ENCODE results near the gene SH3GL3. TPM values are rescaled to one million over a fixed set of nuclear protein-coding genes. Genes with fewer than 3 reads are reported as not detected.

SH3GL3 gene
- total and polyA plus RNA-seq, 2 of the 8 experiments (the other 6 are each of a cell fraction or from before 2014, with no cell fraction given): 14.1 to 19.1 TPM

DNA sequence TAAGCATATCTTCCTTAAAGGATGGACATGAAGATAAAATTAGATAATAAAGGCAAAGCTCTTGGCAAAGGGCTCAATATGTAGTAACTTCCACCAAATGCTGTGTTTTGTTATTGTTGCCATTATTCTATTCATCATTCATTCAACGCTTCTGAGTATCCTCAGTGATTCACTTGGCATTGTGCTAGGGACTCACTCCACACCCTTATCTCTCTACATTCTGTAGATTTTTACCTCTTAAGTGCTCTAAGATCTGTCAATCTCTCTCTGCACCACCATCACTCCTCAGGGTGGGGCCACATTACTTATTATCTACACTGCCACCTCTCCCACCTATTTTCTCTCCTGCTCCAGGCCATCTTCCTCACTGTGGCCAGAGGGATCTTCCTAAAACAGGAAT lies 51.2 kb downstream of the SH3GL3 start (continued):
- TF ChIP-seq, protein P1, sequence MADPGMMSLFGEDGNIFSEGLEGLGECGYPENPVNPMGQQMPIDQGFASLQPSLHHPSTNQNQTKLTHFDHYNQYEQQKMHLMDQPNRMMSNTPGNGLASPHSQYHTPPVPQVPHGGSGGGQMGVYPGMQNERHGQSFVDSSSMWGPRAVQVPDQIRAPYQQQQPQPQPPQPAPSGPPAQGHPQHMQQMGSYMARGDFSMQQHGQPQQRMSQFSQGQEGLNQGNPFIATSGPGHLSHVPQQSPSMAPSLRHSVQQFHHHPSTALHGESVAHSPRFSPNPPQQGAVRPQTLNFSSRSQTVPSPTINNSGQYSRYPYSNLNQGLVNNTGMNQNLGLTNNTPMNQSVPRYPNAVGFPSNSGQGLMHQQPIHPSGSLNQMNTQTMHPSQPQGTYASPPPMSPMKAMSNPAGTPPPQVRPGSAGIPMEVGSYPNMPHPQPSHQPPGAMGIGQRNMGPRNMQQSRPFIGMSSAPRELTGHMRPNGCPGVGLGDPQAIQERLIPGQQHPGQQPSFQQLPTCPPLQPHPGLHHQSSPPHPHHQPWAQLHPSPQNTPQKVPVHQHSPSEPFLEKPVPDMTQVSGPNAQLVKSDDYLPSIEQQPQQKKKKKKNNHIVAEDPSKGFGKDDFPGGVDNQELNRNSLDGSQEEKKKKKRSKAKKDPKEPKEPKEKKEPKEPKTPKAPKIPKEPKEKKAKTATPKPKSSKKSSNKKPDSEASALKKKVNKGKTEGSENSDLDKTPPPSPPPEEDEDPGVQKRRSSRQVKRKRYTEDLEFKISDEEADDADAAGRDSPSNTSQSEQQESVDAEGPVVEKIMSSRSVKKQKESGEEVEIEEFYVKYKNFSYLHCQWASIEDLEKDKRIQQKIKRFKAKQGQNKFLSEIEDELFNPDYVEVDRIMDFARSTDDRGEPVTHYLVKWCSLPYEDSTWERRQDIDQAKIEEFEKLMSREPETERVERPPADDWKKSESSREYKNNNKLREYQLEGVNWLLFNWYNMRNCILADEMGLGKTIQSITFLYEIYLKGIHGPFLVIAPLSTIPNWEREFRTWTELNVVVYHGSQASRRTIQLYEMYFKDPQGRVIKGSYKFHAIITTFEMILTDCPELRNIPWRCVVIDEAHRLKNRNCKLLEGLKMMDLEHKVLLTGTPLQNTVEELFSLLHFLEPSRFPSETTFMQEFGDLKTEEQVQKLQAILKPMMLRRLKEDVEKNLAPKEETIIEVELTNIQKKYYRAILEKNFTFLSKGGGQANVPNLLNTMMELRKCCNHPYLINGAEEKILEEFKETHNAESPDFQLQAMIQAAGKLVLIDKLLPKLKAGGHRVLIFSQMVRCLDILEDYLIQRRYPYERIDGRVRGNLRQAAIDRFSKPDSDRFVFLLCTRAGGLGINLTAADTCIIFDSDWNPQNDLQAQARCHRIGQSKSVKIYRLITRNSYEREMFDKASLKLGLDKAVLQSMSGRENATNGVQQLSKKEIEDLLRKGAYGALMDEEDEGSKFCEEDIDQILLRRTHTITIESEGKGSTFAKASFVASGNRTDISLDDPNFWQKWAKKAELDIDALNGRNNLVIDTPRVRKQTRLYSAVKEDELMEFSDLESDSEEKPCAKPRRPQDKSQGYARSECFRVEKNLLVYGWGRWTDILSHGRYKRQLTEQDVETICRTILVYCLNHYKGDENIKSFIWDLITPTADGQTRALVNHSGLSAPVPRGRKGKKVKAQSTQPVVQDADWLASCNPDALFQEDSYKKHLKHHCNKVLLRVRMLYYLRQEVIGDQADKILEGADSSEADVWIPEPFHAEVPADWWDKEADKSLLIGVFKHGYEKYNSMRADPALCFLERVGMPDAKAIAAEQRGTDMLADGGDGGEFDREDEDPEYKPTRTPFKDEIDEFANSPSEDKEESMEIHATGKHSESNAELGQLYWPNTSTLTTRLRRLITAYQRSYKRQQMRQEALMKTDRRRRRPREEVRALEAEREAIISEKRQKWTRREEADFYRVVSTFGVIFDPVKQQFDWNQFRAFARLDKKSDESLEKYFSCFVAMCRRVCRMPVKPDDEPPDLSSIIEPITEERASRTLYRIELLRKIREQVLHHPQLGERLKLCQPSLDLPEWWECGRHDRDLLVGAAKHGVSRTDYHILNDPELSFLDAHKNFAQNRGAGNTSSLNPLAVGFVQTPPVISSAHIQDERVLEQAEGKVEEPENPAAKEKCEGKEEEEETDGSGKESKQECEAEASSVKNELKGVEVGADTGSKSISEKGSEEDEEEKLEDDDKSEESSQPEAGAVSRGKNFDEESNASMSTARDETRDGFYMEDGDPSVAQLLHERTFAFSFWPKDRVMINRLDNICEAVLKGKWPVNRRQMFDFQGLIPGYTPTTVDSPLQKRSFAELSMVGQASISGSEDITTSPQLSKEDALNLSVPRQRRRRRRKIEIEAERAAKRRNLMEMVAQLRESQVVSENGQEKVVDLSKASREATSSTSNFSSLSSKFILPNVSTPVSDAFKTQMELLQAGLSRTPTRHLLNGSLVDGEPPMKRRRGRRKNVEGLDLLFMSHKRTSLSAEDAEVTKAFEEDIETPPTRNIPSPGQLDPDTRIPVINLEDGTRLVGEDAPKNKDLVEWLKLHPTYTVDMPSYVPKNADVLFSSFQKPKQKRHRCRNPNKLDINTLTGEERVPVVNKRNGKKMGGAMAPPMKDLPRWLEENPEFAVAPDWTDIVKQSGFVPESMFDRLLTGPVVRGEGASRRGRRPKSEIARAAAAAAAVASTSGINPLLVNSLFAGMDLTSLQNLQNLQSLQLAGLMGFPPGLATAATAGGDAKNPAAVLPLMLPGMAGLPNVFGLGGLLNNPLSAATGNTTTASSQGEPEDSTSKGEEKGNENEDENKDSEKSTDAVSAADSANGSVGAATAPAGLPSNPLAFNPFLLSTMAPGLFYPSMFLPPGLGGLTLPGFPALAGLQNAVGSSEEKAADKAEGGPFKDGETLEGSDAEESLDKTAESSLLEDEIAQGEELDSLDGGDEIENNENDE (IDR thresholded peaks at IDR 0.05; ENCODE audit: insufficient replicate concordance, low read length): no peak
- TF ChIP-seq E2F6 (IDR thresholded peaks at IDR 0.05) (no peak), PHF8 (conservative IDR thresholded peaks at IDR 0.05; ENCODE audit: low read depth, low read length) (no peak), JUND (IDR thresholded peaks at IDR 0.05; ENCODE audit: low read length) (no peak), SUZ12 (IDR thresholded peaks at IDR 0.05; ENCODE audit: low read length) (no peak), ZNF274 (IDR thresholded peaks at IDR 0.05; ENCODE audit: borderline replicate concordance, extremely low read depth, low read length) (no peak), TBP (IDR thresholded peaks at IDR 0.05; ENCODE audit: low read depth, low read length) (no peak)
- TF ChIP-seq, protein P2, sequence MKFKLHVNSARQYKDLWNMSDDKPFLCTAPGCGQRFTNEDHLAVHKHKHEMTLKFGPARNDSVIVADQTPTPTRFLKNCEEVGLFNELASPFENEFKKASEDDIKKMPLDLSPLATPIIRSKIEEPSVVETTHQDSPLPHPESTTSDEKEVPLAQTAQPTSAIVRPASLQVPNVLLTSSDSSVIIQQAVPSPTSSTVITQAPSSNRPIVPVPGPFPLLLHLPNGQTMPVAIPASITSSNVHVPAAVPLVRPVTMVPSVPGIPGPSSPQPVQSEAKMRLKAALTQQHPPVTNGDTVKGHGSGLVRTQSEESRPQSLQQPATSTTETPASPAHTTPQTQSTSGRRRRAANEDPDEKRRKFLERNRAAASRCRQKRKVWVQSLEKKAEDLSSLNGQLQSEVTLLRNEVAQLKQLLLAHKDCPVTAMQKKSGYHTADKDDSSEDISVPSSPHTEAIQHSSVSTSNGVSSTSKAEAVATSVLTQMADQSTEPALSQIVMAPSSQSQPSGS (IDR thresholded peaks at IDR 0.05; ENCODE audit: low read length): no peak

All from H1 (cell line).